DMS79 (cell line): ENCODE data around the gene CCDC138.
"Not testable (repeated sequence)": the region's sequence is repeated elsewhere in the genome, so short reads cannot be mapped to it uniquely, and the experiment has no call there.

Experiments used
- DNase-seq: peaks from one replicate; lab custom pipeline; 2025; lab: John Stamatoyannopoulos, UW

Gene CCDC138, protein sequence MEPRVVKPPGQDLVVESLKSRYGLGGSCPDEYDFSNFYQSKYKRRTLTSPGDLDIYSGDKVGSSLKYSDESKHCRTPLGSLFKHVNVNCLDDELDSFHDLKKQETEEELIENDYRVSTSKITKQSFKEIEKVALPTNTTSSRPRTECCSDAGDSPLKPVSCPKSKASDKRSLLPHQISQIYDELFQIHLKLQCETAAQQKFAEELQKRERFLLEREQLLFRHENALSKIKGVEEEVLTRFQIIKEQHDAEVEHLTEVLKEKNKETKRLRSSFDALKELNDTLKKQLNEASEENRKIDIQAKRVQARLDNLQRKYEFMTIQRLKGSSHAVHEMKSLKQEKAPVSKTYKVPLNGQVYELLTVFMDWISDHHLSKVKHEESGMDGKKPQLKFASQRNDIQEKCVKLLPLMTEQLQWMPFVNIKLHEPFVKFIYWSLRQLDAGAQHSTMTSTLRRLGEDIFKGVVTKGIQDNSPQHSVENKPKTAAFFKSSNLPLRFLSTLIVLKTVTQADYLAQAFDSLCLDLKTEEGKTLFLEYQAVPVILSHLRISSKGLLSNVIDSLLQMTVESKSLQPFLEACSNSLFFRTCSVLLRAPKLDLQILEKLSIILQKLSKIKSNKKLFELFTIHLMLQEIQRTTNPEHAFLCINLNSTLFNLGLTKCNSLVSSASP

DNA sequence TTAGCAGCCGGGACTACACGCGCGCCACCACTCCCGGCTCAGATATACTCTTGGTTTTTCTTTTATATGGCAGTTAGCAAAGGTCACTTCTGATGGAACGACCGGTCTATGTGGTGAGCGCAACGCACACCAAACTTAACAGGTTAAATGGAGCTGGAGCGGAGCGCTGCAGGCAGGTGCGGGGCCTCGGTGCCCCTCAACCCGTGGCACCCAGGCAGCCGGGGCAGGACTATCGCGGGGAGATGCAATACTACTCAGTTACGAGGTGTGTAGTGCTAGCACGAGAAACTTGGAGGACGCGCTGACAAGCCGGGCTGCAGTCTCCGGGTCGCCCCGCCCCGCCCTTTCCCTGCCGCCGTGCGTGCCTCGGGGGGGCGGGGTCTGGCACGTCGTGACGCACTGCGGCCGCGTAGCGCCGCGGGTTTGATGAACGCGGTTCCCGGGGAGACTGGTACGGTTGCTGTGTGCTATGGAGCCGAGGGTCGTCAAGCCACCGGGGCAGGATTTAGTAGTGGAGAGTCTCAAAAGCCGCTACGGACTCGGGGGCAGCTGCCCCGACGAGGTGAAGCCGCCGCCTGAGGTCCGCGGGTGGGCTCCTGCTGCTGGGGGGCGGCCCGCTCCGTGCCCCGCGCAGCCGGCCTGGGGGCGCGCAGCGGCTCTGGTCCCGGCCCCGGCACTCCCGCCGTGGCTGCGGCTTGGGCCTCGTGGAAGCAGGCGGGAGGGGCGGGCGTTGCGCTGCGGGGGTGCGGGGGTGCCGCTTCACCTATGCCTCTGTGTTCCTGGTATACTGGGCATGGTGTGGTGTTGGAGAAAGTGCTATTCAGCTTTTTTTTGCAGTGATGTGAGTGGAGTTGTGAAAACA, at the start of gene CCDC138:
TSS of gene CCDC138 (plus strand) at position 418 of the 862 bp plus-strand sequence. CDS start at position 470, 52 bp downstream.
- DNase-seq: peak; percentile 82

- not testable (repeated sequence) for DNase-seq
These were observed 28.6 kb upstream of the CCDC138 start for GRCh38 chr2:108757973-108758372.

DNA sequence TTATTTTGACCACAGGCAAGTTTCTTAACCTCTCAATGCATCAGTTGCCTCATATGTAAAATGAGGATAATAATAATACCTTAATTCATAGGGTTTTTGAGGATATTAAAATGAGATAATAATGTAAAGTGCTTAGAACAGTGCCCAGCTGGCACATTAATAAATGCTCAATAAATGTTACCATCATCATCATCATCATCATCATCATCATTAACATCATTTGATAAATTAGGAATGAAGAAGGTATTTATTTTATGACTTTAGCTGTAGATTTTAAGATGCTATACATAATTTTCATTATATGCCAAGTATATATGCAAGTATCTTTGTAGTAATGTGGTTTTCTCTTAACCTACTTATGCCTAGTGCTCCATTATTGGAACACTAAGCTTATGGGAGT, 24.0 kb upstream of the CCDC138 start:
- DNase-seq: not testable (repeated sequence)

DNA sequence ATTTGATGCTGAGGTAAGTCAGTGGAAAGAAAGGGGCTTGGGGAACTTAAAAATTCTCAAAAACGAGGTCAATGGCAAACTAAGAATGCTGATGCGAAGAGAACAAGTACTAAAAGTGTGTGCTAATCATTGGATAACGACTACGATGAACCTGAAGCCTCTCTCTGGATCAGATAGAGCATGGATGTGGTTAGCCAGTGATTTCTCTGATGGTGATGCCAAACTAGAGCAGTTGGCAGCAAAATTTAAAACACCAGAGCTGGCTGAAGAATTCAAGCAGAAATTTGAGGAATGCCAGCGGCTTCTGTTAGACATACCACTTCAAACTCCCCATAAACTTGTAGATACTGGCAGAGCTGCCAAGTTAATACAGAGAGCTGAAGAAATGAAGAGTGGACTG, 19.9 kb upstream of the CCDC138 start:
- DNase-seq: not testable (repeated sequence)

- not testable (repeated sequence) for DNase-seq
These were observed 18.7 kb upstream of the CCDC138 start for GRCh38 chr2:108767859-108768258.

- no peak for DNase-seq
These were observed 10.1 kb upstream of the CCDC138 start for GRCh38 chr2:108776475-108776874.

GRCh38 chr2:108778857-108779256, 7.7 kb upstream of the CCDC138 start:
- no peak for DNase-seq

DNA sequence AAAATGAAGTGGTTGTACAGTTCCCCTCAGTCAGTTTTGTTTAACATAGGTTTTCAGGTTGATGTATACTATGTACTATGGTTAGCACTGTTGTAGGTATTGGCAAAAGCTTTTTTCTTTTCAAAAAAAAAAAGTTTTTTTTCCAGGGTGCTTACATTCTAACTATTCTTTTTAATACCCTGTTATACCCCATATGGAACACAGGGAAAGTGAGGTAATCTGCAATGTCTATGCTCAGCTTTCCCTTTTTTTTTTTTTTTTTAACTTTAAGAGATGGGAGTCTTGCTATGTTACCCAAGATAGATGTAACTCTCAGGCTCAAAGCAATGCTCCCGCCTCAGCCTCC, 590 bp upstream of the CCDC138 start:
- no peak for DNase-seq

DNA sequence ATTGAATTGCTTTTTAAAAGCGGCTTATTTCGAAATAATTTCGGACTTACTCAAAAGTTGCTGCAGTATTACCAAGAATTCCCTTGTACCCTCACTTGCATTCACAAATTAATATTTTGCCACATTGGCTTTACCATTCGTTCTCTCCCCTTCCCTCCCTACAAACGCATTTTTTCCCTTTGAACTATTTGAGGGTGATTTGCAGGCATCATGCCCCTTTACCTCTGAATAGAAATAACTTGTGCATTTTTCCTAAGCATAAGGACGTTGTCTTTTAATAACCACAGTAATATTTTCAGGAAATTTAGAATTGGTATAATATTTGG, 608 bp downstream of the CCDC138 start:
- DNase-seq: no peak

GRCh38 chr2:108803045-108803736, 16.6 kb downstream of the CCDC138 start:
- DNase-seq: no peak

DNA sequence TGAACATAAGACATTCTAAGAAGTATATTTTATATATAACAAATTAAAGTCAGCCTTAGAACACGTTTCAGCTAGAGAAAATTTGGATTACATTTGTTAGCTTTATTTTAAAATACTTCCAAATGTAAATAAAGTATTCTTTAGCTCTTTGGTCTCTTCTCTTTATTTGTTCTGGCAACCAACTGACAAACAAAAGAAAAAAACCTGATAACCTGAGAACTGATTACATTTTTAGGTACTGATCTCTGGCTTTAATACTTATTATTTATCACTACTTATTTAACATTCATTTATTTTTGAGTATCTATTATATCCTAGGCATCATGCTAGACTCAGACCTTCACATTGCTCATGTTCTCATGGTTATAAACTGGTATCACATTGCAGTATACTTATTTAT, 18.5 kb downstream of the CCDC138 start:
- no peak for DNase-seq

- DNase-seq: no peak
These were observed 19.2 kb downstream of the CCDC138 start for GRCh38 chr2:108805782-108806181.

DNA sequence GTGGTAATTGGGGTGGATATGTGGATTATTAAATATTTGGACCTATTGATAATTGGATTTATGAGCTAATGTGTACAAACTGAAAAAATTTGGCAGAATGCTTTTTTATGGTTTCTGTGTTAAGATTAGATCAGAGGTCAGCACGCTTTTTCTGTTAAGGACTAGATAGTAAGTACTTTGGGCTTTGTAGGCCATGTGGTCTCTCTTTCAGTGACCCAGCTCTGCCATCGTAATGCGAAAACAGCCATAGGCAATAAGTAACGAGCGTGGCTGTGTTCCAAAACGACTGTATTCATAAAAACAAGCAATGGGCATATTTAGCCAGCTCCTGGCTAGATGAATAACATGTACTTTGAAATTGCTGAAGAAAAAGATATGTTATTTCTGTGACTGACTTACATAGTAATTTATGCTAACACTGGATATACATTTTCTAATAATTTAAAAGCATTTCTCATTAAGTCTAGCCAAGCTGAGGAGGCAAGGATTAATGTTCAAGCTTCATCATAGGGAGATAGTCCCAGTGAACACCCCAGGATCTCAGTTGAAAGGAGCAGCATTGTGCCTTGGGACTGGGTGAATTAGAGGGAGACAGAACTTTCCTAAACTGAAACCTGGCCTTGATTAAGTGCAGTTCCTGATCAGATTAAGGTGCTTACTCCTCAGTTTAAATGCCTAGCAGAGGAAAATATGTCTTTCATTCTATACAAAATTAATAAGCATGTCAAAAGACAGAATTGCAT, 20.0 kb downstream of the CCDC138 start:
- DNase-seq: no peak

- no peak for DNase-seq
These were observed 23.4 kb downstream of the CCDC138 start for GRCh38 chr2:108809936-108810335.

DNA sequence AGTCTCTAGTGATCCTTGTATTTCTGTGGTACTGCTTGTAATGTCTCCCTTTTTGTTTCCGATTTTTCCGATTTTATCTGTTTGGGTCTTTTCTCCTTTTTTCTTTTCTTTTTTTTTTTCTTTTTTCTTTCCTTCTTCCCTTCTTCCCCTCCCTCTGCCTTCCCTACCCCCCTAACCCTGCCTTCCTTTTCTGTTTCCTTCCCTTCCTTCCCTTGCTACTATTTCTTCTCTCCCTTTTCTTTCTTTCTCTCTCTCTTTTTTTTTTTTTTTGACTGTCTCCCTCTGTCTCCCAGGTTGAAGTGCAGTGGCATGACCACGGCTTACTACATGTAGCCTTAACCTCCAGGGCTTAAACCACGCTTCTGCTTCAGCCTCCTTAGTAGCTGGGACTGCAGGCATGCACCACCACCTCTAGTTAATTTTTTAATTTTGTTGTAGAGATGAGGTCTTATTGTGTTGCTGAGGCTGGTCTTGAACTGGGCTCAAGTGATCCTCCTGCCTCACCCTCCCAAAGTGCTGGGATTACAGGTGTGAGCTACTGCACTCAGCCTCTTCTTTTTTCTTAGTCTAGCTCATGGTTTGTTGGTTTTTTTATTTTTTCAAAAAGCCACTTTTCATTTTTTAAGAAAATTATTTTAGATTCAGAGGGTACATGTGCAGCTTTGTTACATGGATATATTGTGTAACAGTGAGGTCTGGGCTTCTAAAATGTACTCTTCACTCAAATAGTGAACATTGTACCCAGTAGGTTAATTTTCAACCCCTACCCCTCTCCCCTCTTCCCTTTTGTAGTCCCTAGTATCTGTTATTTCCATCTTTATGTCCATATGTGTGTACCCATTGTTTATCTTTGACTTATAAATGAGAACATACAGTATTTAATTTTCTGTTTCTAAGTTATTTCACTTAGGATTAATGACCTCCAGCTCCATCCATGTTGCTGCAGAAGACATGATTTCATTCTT, 24.7 kb downstream of the CCDC138 start:
- DNase-seq: no peak

- no peak for DNase-seq
These were observed 27.2 kb downstream of the CCDC138 start for GRCh38 chr2:108813732-108814131.

DNA sequence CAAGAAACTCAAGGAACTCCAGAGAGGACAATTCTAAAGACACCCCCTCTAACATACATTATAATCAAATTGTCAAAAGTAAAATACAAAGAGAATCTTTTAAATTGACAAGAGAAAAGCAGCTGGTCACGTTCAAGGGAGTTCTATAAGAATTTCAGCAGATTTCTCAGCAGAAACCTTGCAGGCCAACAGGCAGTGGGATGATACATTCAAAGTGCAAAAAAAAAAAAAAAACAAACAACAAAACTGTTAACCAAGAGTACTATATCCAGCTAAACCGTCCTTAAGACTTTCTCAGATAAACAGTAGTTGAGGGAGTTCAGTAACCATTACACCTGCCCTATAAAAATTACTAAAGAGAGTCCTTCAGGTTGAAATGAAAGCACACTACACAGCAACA, 33.9 kb downstream of the CCDC138 start:
- no peak for DNase-seq

GRCh38 chr2:108823286-108823685, 36.7 kb downstream of the CCDC138 start:
- no peak for DNase-seq

DNA sequence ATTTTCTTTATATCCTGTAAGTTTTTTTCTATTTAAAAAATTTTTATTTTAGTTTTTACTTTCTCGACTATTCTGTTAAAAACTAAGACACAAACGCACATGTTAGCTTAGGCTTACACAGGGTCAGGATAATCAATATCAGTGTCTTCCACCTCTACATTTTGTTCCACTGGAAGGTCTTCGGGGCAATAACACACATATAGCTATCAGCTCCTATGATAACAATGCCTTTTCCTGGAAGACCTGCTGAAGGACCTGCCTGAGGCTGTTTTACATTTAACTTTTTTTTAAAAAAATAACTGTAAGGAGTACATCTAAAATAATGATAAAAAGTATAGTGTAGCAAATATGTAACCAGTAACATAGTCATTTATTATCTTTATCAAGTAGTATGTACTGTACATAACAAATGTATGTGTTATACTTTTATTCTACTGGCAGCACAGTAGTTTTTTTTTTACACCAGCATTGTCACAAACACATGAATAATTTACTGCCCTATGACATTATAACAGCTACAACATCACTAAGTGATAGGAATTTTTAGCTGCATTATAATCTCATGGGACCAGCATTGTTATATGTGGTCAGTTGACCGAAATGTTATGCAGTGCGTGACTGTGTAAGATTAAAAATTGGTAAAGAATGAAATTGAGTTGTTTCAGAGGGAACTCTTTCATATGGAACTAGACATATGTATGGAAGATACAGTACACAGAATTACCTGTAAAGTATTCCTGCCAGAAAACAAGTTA, 37.9 kb downstream of the CCDC138 start:
- DNase-seq: no peak
